NCI-H2196 treated with DMSO at 0.1 percent for 48 hours (cell line): Measurements from ENCODE around the gene FAM83E.
"Not testable (repeated sequence)": the region's sequence is repeated elsewhere in the genome, so short reads cannot be mapped to it uniquely, and the experiment has no call there.

ENCODE experiments used
- DNase-seq: peaks from one replicate; lab custom pipeline; 2025; ENCODE audit not compliant: unreplicated experiment; lab: John Stamatoyannopoulos, UW

Gene FAM83E

DNA sequence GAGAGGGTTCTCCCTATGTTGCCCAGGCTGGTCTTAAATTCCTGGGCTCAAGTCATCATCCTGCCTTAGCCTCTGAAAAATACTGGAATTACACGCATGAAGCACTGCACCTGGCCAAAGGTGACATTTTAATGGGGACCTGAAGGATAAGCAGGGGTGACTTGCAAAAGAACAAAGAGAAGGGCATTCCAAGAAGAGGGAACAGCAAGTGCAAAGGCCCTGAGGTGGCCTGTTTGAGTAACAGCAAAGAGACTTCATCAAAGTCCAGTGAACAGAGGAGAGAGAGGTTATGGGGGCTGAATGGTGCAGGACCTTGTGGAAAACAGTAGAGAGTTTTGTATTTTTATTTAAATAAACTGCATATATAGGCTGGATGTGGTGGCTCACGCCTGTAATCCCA is 27.0 kb upstream of the FAM83E start:
- no peak for DNase-seq

DNA sequence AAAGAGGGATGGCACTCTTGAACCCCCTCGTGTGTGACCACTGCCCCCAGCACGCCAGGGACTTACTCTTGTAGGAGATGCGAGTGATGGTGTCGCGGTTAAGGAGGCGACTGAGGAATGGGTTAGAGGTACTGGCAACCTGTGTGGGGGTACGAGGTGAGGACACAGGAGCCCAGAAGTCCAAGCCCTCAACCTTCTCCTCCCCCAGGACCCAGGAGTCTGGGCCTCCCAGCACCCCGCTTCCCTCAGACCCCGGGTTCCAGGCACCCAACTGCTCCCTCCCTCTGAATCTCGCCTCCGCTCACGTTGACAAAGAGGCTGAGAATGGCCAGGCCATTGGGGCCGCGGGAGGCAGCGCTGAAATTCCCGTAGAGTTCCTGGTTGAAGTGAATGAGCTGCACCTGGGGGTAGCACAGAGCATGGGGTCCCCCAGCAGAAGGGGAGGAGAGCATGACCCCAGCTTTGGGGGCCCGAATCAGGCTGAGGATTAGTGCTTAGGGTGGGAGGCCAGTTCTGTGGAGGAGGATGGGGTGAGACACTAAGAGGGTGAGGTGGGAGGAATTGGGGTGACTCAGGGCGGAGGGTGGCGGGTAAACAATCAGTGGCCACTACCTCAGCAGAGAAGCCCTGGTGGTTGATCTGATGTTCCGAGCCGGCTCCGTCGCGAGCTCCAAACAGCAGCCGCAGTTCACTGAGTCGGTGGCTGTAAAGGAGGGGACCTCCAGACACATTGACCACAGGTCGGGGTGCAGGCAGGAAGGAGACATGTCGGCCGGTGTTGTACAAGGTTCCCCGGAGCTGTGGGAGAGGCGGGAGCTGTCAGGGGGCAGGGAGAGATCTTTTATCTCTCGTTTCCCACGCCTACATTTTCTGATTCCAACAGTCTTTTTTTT is 24.9 kb upstream of the FAM83E start:
- DNase-seq, result no peak

DNA sequence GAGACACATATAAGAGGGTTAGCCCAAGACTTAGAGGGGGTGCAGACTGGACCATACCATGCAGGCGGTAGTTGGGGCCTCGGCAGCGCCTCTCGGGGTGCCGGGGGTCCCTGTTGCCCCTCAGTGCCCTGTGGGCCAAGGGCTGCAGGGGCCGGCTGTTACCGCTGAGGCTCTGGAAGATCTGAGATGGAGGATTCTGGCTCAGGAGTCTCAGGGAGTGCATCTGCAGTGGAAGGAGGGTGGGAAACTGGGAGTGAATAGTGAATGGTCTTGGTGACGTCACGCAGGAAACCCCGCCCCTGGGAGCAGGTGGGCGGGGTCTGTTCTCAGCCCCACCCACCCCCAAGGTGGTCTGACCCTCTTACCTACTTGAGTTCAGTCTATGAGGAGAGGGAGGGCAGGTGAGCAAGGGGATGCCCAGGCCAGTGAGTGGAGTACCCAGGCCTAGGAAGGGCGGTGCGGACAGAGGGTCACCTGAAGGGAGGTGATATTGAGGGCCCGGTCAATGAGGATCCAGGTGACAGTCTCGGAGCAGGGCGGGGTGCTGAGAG is 24.0 kb upstream of the FAM83E start:
- DNase-seq, result no peak

DNA sequence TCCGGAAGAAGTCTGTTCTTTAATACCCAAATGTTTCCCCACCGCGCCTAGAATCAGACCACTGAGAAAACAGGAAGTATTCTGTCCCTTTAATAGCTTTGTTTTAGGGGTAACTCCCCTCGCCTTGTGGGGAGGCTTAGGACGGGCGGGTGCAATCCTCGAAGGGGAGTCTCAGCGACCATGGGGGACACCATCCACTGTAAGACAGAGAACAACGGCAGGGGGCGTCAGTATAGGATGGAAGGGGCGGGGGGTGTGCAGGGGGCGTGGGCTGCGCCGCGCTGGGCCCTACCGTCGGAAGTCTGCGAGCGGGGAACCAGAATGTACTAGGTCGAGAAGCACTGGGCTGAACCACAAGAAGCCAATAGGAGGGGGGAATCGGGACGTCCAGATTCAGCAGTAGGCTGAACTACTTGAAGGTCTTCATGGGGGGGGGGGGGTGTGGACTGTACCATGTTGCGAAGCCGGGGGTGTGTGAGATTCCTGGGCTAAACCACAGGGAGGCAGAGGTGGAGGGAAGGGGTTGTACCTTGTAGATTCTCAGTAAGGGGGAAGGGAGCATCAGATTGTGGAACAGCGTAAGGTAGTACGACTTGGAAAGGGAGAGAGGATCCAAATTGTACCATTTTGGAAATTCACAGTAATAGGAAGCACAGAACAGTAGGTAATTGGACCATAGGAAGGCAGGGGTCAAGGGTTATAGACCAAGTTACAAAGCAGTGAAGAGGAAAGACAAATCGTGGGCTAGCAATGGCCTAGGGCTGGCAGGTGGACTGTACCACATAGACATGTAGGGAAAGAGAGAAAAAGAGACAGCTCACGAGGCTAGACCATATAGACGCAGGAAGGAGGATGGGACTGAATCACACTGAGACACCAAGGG is 23.3 kb upstream of the FAM83E start:
- peak; percentile 95 for DNase-seq

DNA sequence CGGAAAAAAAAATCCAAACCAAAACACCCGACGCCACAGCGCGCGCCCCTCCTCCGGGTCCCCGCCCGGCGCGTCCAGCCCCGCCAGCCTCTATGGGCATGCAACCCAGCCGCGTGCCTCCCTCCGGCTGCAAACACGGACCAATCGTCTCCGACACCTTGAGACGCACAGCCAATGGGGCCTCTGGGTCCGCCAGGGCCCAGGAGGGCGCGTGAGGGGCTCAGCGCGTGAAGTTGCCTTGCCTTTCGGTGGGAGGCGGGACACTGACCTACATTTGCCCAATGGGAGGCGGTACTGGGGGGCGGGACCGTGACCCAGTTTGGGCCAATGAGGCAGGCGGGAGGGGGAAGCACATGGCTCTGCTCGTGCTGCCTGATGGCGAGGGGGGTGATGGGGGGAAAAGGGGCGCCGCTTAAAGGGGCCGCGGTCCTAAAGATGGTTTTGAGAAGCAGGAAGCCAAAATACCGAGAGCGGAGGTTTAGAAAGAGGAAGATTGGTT is 22.6 kb upstream of the FAM83E start:
- peak; percentile 99 for DNase-seq

DNA sequence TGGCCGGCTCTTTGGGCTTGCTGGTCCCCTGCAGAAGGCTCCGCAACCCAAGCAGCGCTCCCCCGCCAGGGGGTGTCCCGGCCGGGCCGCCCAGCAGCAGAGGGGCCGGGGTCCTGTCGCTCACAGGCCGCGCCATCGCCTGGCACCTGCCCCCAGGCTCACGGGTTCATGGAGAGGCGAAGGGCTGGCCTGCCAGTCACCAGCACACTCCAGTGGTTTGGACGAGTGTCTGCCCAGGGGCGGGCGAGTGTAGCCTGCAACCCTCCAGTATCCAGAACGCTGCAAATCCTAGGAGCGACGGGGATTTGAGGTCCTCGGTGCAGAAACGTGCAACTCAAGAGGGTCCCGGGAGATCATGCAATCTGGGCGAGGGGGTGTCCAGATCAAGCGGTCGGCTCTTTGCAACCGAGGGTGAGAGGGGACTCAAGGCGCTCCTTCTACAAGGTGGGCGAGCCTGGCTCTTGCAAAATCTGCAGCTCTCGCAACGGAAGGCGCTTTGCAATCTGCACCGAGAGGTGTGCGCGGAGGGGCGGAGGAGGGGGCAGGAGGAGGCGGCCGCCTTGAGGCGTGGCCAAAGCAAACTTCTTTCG is 22.1 kb upstream of the FAM83E start, which contains the start of gene DBP:
Gene DBP (minus strand): TSS at position 521 of the 590 bp plus-strand sequence. CDS start 385 bp downstream, at position 136.
- DNase-seq, result no peak

DNA sequence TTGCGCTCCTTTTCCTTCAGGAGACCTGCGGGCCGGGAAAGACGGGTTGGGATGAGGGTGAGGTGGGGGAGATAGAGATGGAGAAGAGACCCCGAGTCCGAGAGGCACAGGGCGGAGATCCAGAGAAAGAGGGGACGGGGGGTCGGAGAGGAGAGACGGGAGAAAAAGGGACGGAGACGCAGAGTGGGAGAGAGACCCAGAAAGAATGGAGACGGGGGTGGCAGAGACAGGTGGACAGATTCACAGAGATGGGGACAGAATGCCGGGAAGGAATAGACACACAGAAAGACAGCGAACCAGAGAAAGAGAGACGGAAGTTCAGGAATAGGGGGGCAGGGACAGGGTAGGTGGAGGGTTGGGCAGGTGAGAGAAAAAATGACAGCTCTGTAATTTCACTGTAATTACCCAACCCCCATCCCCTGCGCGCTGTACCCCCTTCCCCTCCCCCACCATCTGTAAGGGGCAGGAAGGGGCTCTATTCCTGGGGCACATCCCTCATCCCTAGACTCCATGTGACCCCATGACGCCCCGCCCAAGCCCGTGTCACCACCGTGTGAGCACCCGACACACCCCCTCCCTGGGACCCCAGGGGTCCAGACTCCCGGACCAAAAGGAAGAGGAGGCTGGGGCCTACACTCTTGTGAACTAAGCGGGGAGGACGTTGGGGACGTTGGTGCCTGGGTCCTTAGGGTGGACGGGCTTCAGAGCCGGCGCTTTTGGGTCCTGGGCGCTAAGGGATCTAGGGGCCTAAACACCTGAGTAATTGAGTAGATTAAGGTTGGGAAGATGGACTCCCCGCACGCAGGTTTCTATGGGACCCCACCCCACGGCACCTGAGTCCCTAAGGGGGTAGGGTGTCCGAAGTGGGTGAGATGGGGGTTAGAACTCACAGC is 21.3 kb upstream of the FAM83E start:
- DNase-seq, result no peak

DNA sequence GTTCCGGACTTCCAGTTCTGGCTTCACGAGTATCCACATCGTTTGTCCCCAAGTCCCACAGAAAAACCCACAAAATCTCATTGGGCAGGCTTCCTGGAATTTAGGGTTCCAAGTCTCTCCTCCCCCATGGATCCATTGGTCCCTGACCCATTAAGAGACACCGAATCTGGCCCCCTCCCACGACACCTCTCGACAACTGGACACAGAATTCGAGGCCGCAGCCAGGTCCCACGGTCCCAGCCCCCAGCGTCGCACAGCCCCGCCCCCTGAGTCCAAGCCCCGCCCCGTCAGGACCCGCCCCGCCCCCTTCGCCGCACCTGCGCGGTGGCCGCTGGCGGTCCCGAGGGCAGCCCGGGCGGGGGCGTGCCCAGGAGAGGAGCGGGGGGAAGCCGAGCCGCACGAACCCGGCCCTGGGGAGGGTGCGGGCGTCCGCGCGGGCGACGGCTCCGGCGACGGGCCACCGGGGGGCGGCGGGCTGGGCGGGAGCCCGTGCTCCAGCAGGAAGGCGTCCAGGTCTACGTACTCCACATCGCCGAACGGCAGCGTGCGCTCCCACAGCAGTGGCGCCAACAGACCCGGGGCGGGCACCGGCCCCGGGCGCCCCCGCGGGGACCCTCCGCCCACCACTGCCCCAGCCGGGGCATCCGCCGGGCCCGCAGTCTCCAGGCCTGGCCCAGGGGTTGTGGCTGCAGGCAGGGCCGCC is 20.5 kb upstream of the FAM83E start:
- DNase-seq, result peak; percentile 33

DNA sequence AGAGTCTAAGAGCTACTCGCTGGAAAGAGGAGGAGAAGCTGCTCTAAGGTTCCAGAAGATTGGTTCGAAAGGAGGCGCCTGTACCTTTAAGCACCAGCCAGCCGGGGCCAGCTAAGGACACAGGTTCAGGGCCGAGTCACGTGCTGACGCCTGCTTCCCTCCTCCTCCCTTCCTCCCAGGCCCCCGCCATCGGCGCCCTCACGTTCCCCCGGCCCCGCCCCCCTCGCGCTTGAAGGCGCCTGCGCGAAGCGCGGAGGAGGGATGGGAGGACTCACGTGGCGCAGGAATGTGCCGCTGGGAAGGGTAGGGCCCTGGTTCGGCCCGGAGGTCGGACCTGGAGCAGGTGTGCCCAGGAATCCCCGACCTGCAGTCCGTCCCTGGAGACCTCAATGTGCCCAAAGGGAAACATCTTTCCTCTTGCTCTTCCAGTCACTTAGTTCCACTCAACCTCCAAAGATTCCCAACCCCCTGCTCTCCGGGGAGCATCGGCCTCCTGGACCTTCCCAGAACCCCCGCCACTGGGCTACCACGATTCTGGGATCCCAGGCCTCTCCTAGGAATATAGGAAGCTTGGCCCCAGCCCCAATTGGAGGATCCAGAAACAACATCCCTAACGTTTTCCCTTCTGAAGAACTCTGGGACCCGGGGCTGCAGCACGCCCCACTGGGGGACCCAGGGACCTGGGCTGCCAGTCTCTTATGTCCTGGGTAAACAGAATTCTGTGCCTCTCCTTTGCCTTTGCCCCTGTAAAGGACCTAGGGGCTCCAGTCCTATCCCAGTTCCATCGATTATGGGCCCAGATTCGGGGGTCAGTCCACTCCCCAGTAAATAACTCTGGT is 19.8 kb upstream of the FAM83E start:
- peak; percentile 97 for DNase-seq

DNA sequence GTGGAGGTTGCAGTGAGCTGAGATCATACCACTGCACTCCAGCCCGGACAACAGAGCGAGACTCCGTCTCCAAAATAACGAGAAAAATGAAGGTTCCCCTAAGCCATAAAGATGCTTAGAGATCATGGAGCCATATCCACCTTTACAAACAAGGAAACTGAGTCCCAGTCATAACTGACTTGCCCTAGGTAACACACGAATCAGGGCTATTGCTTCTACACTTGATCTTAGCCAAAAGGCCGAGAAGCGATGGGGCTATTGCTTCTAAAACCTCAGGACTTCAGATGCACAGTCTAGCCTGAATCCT is 19.1 kb upstream of the FAM83E start:
- no peak for DNase-seq

DNA sequence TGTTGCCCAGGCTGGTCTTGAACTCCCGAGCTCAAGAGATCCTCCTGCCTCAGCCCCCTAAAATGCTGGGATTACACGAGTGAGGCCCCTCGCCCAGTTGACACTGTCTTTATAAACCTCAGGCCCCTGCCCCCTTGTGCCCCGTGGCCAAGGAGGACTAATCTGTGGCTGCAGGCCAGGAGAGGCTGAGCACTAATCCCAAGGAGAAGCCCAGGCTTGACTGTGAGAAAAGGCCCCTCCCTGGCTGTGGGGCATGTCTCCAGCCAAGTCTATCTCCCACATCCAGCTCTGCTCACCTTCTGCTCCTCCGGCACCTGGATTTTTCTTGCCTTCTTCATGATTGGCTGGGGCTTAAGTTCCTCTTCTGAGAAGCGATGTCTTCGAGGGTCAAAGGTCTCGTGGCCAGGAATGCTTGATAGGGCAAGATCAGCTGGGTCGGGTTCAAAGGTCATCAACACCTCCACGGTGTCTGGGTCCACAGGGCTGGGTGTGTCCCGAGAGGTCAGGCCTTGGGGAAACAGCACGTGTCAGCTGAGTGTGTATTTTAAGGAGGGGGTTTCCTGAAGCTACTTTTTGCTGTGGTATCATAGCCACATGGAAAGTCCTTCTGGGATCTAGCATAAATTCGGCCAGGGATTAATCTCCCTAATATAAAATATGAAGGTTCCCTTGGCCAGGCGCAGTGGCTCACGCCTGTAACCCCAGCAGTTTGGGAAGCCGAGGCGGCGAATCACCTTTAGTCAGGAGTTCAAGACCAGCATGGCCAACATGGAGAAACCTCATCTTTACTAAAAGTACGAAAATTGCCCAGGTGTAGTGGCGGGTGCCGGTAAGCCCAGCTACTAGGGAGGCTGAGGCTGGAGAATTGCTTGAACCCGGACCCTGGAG is 18.5 kb upstream of the FAM83E start:
- no peak for DNase-seq

DNA sequence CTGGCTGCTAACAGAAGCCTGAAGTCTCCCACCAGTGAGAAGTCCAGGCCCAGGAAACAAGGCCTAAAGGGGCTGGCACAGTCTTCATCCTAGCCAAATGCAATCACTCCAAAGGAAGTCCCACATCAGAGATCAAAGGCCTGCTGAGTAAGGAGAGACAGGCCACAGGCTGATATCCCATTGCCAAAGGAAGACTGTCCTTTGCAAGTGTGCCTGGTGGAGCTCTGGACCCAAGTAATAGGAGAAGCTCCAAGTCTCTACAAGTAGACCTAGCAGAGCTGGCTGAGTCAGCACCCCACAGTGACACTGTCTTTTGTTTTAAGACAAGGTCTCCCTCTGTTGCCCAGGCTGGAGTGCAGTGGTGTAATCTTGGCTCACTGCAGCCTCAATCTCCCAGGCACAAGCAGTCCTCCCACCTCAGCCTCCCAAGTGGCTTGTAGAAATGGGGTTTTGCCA is 17.8 kb upstream of the FAM83E start:
- DNase-seq, result no peak

DNA sequence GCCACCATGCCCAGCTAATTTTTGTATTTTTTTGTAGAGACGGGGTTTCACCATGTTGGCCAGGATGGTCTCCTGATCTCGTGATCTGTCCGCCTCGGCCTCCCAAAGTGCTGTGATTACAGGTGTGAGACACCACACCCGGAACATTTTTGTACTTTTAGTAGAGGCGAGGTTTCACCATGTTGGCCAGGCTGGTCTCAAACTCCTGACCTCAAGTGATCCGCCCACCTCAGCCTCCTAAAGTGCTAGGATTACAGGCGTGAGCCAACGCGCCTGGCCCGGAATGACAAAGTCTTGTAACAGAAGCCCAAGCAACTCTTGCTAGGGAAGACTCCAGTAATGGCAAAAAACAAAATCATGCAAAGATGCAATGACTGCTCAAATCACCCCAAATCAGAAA is 17.4 kb upstream of the FAM83E start:
- DNase-seq, result not testable (repeated sequence)

DNA sequence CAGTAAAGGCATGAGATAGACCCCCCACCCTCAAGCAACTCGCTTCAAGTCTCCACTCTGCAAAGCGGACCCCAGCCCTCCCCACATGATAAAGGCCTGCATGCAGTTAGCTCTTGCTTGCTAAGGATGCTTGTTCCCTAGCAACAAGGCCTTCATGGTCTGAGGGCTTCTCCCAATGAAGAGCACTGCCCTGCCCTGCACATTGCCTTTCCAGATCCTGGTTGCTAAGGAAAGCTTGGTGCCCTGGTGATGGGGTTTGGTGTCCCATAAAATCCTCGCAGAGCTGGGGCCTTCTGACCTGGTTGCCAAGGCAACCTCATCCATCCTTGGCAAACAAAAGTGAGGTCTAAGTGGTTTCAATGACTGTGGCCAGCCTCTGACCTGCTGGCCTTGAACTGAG is 16.3 kb upstream of the FAM83E start:
- no peak for DNase-seq

DNA sequence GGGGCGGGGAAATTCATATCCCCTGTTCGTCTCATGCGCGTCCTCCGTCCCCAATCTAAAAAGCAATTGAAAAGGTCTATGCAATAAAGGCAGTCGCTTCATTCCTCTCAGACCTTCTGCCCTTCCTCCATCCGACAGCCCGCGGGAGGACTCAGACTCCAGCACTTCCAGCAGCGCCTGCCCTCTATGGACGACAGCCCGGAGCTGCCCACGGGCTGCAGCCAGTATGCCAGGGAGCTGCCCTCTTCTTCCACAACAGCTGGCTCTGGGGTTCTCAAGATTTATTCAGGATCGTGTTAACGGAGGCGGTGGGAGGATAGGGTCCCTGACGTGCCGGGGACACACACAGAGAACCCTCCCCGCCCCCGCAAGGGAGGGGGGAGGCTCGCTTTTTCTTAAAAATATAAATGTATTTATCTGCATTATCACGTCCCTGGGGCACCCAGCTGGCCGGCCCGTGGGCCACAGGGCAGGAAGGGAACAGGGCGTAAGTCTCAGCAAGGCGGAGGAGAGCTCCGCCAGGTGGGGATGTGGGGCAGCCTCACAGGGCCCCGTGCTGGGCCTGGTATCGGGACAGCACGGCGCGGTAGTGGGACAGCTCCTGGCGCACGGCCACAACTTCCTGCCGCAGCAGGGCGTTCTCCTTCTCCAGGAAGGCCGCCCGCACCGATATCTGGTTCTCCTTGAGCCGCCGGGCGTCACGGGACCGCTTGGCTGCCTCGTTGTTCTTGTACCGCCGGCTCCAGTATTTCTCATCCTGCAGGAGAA is 15.6 kb upstream of the FAM83E start:
- no peak for DNase-seq

DNA sequence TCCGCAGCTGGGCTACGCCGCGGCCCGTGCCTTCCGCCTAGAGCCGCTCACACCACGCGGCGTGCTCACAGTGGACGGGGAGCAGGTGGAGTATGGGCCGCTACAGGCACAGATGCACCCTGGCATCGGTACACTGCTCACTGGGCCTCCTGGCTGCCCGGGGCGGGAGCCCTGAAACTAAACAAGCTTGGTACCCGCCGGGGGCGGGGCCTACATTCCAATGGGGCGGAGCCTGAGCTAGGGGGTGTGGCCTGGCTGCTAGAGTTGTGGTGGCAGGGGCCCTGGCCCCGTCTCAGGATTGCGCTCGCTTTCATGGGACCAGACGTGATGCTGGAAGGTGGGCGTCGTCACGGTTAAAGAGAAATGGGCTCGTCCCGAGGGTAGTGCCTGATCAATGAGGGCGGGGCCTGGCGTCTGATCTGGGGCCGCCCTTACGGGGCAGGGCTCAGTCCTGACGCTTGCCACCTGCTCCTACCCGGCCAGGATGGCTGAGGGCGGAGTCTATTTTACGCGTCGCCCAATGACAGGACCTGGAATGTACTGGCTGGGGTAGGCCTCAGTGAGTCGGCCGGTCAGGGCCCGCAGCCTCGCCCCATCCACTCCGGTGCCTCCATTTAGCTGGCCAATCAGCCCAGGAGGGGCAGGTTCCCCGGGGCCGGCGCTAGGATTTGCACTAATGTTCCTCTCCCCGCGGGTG is 14.9 kb upstream of the FAM83E start:
- DNase-seq, result no peak
